ENCODE data around the gene HPSE2.

- TF ChIP-seq CTCF (IDR thresholded peaks at IDR 0.05; ENCODE audit: borderline replicate concordance, extremely low read depth, low read length, poor library complexity, severe bottlenecking) (no peak), EZH2 (IDR thresholded peaks at IDR 0.05; ENCODE audit: borderline replicate concordance, low read depth, low read length, severe bottlenecking) (no peak)
These were observed 745.8 kb downstream of the HPSE2 start for GRCh38 chr10:98489561-98490481.

All from DND-41 (cell line).